SU-DHL-6 (cell line): ENCODE measurements around the gene FBXO42.

Source experiments
- H2AFZ ChIP-seq: fragments of 200-600 bp; sonication (generic); 2 replicates; pipeline ENCODE4 v1.6.1; 2014; ENCODE audit warnings: low read depth, mild to moderate bottlenecking, moderate library complexity, mixed read lengths, antibody characterized with exemption, low read length; ENCODE audit not compliant: severe bottlenecking
- H3F3A ChIP-seq: fragments of 200-600 bp; shearing (Covaris generic); 2 replicates; pipeline ENCODE4 v1.6.0; 2016; ENCODE audit warnings: antibody characterized with exemption, mild to moderate bottlenecking; ENCODE audit not compliant: insufficient read depth
- H3K27ac ChIP-seq: fragments of 200-600 bp; sonication (generic); 2 replicates; pipeline ENCODE4 v1.5.1; 2016; ENCODE audit warnings: low read depth, mild to moderate bottlenecking, low read length, moderate library complexity, mixed read lengths
- H3K27me3 ChIP-seq: fragments of 200-600 bp; sonication (generic), shearing (Covaris generic); 2 replicates; pipeline ENCODE4 v1.6.0; 2014; ENCODE audit warnings: mild to moderate bottlenecking, low read length
- H3K36me3 ChIP-seq: fragments of 200-600 bp; sonication (generic); 2 replicates; pipeline ENCODE4 v1.6.1; 2014; ENCODE audit warnings: mild to moderate bottlenecking, low read length, mixed read lengths
- H3K4me2 ChIP-seq: fragments of 300-600, 200-600 bp; shearing (Covaris generic), sonication (generic); 2 replicates; pipeline ENCODE4 v1.6.0; 2014; ENCODE audit warnings: low read length, low read depth, mild to moderate bottlenecking; ENCODE audit not compliant: poor library complexity, severe bottlenecking
- H3K4me3 ChIP-seq: fragments of 200-600 bp; sonication (generic); 2 replicates; pipeline ENCODE4 v1.5.1; 2014; ENCODE audit warnings: antibody characterized with exemption, low read length, mild to moderate bottlenecking, mixed read lengths; ENCODE audit not compliant: insufficient read depth, poor library complexity, severe bottlenecking
- H3K79me2 ChIP-seq: fragments of 200-600 bp; sonication (generic); 2 replicates; pipeline ENCODE4 v1.6.1; 2014; ENCODE audit warnings: mild to moderate bottlenecking, low read length, moderate library complexity; ENCODE audit not compliant: insufficient read depth
- H3K9ac ChIP-seq: fragments of 200-600 bp; sonication (generic); 2 replicates; pipeline ENCODE4 v1.7.0; 2014; ENCODE audit warnings: mild to moderate bottlenecking, low read length
- H3K9me2 ChIP-seq: fragments of 200-600 bp; sonication (generic); replicated peaks from 2 replicates; pipeline ENCODE4 v1.6.1; 2014; ENCODE audit warnings: low read length; ENCODE audit not compliant: insufficient read depth
- H3K9me3 ChIP-seq: fragments of 200-600 bp; sonication (generic); 2 replicates; pipeline ENCODE4 v1.6.1; 2014; ENCODE audit warnings: low read length, mixed read lengths; ENCODE audit not compliant: insufficient read depth
- H4K20me1 ChIP-seq: fragments of 200-600 bp; sonication (generic); 2 replicates; pipeline ENCODE4 v1.6.1; 2014; ENCODE audit warnings: low read depth, mild to moderate bottlenecking, antibody characterized with exemption, low read length, moderate library complexity, mixed read lengths
- CTCF ChIP-seq: fragments of 200-600 bp; sonication (generic); IDR thresholded peaks from one replicate; pipeline ENCODE4 v1.5.1; 2017; ENCODE audit warnings: antibody characterized with exemption, mild to moderate bottlenecking, low read length, moderate library complexity; ENCODE audit not compliant: insufficient read depth, poor library complexity, severe bottlenecking
- EZH2phosphoT487 ChIP-seq: fragments of 200-600 bp; sonication (generic), shearing (Covaris generic); conservative IDR thresholded peaks from 2 replicates; pipeline ENCODE4 v1.6.1; 2018; ENCODE audit warnings: mild to moderate bottlenecking, antibody characterized with exemption, low read length, moderate library complexity, mixed read lengths

The FBXO42 gene

GRCh38 chr1:16298653-16299052 lies 53.6 kb downstream of the FBXO42 start:
- no peak overlapping the region for H2AFZ ChIP-seq
- H3K9me2 ChIP-seq = no peaks in the 10 kb centered on the region
- no peaks in the 10 kb centered on the region for H3F3A ChIP-seq
- no peak overlapping the region for H3K27ac ChIP-seq
- no peaks in the 10 kb centered on the region for H3K36me3 ChIP-seq
- H3K9ac ChIP-seq = no peak overlapping the region
- no peak overlapping the region for H3K4me3 ChIP-seq
- no peaks in the 10 kb centered on the region for H4K20me1 ChIP-seq
- H3K4me2 ChIP-seq = no peak overlapping the region
- no peak for TF ChIP-seq CTCF
- TF ChIP-seq EZH2phosphoT487 = no peak
- no peaks in the 10 kb centered on the region for H3K9me3 ChIP-seq
- no peaks in the 10 kb centered on the region for H3K27me3 ChIP-seq
- H3K79me2 ChIP-seq = no peaks in the 10 kb centered on the region

- Histone ChIP-seq H3K9me2 (no peaks in the 10 kb centered on the region), H3K4me3 (no peak overlapping the region), H4K20me1 (no peaks in the 10 kb centered on the region), H3F3A (no peaks in the 10 kb centered on the region), H3K27ac (no peak overlapping the region), H3K9me3 (no peaks in the 10 kb centered on the region), H3K36me3 (no peaks in the 10 kb centered on the region), H3K27me3 (no peaks in the 10 kb centered on the region), H2AFZ (no peak overlapping the region), H3K79me2 (no peaks in the 10 kb centered on the region), H3K4me2 (no peak overlapping the region), H3K9ac (no peak overlapping the region)
- TF ChIP-seq CTCF = no peak
- TF ChIP-seq EZH2phosphoT487 = no peak
These were observed 55.6 kb downstream of the FBXO42 start for GRCh38 chr1:16296643-16297042.

GRCh38 chr1:16294219-16295212 lies 57.8 kb downstream of the FBXO42 start:
- Histone ChIP-seq H3K9ac (no peak overlapping the region), H3K4me2 (no peak overlapping the region), H3K27me3 (no peaks in the 10 kb centered on the region), H2AFZ (no peak overlapping the region), H3K79me2 (no peaks in the 10 kb centered on the region), H3K4me3 (no peak overlapping the region), H3K9me2 (no peaks in the 10 kb centered on the region), H3K27ac (no peak overlapping the region), H3K9me3 (no peaks in the 10 kb centered on the region), H3F3A (no peaks in the 10 kb centered on the region), H4K20me1 (no peaks in the 10 kb centered on the region), H3K36me3 (no peaks in the 10 kb centered on the region)
- TF ChIP-seq EZH2phosphoT487 (no peak), CTCF (no peak)
